ENCODE data around the gene PDZD7. TPM values are rescaled to one million over a fixed set of nuclear protein-coding genes. Genes with fewer than 3 reads are reported as not detected.

Gene PDZD7
- polyA plus RNA-seq, 12 donors: 0.34 to 2.5 (median 1.5) TPM; not detected in 2

- peak; percentile 96 for DNase-seq
Measured at GRCh38 chr10:101061624-101062231, 30.8 kb upstream of the PDZD7 start, which contains the start of gene KAZALD1. Gene KAZALD1 (plus strand): TSS chr10:101061989. CDS start chr10:101062593, 604 bp downstream.

DNA sequence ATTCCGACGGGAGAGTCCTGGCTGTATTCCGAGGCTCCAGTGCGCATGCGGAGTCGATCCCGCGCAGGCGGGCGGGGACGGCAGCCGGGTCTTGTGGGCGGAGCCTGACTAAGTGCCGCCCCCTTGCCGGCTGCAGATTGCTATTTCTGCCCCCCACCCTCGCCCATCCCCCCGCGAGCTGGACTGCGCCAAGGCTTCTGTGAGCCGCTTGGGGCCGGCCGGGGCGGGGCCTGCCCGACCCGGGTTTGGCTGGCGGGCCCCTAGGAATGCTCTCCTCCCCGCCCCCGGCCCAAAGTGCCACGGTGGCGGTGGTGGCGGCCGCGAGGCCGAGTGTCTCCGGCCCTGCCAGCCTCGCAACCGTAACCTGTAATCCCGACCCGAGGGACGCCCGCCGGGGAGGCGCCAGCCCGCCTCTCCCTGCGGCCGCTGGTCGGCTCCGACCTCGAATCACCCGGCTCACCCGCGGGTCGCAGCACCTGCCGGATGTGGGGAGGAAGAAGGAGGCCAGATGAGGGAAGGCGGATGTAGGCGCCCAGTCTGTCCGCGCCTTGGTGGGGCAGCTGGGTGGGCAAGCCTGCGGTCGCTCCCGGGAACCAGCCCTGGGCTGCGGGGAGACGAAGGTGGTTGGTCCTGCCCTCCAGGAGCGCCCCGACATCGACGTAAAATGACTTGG lies 30.2 kb upstream of the PDZD7 start:
- DNase-seq: peak; percentile 97

- peak; percentile 96 for DNase-seq
Measured at GRCh38 chr10:101060036-101060950, 29.4 kb upstream of the PDZD7 start.

DNA sequence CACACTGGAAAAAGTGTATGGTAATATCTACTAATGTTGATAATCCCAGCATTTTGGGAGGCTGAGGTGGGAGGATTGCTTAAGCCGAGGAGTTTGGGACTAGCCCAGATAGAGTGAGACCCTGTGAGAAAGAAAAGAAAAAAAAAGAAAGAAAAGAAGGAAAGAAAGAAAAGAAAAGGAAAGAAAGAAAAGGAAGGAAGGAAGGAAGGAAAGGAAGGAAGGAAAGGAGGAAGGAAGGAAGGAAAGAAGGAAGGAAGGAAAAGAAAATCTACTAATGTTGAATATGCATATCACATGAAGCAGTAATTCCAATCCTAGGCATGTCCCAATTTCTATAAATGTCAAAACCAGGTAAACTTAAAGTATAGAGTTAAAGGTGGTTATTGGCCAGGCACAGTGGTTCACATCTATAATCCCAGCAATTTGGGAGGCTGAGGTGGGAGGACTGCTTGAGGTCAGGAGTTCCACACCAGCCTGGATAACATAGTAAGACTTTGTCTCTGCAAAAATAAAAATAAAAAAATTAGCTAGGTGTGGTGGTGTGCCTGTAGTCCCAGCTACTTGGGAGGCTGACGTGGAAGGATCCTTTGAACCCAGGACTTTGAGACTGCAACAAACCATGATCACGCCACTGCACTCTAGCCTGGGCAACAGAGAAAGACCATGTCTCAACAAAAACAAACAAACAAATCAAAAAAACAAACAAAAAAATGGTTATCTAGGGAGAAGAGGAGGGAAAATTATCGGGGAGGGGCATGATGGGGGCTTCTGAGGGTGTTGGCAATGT lies 25.6 kb upstream of the PDZD7 start:
- no peak for DNase-seq

DNA sequence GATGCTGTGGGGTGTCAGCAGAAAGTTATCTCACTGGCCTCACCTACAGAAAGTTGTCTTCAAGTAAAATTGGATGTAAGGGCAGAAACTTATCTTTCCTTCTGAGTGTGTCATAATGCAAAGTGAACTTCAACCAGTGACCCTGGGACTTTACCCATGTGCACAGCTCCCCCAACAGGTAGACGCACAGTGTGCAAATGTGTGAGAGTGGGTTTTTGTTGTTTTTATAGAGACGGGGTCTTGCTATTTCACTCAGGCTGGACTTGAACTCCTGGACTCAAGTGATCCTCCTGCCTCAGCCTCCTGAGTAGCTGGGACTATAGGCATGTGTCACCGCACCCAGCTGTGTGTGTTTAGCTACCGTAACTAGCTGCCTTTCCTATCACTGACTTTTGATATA lies 24.5 kb upstream of the PDZD7 start:
- DNase-seq: no peak

- no peak for DNase-seq
Measured at GRCh38 chr10:101054876-101055275, 23.9 kb upstream of the PDZD7 start.

- no peak for DNase-seq
Measured at GRCh38 chr10:101054351-101054750, 23.4 kb upstream of the PDZD7 start.

DNA sequence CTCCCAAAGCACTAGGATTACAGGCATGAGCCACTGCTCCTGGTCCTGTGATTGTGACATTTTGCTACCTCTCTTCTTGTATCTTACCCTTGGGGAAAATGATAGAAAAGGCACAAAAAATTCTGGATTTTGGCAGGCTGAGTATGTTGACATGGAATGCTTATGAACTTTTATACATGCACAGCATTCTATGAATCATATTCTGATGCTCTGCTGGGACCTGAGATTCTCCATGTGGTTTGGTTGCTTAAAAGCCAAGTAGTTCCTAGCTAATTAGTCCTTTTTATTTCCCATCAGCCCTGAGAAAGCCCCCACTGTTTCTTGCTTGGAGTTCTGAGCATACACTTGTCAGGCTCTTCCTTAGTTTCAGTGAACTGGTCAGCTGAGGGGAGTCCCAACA lies 22.6 kb upstream of the PDZD7 start:
- no peak for DNase-seq

DNA sequence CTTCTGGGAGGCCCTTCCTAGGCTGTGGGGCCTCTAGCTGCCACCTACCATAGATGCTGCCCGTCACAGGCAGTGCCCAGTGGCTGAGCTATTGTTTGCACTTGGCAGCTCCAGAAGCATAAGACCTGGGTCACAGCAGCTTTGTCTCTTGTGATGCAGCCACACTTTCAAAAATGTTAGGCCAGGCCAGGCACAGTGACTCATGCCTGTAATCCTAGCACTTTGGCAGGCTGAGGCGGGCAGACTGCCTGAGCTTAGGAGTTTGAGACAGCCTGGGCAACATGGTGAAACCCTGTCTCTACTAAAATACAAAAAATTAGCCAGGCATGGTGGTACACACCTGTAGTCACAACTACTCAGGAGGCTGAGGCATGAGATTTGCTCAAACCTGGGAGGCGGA lies 21.4 kb upstream of the PDZD7 start:
- DNase-seq: no peak

DNA sequence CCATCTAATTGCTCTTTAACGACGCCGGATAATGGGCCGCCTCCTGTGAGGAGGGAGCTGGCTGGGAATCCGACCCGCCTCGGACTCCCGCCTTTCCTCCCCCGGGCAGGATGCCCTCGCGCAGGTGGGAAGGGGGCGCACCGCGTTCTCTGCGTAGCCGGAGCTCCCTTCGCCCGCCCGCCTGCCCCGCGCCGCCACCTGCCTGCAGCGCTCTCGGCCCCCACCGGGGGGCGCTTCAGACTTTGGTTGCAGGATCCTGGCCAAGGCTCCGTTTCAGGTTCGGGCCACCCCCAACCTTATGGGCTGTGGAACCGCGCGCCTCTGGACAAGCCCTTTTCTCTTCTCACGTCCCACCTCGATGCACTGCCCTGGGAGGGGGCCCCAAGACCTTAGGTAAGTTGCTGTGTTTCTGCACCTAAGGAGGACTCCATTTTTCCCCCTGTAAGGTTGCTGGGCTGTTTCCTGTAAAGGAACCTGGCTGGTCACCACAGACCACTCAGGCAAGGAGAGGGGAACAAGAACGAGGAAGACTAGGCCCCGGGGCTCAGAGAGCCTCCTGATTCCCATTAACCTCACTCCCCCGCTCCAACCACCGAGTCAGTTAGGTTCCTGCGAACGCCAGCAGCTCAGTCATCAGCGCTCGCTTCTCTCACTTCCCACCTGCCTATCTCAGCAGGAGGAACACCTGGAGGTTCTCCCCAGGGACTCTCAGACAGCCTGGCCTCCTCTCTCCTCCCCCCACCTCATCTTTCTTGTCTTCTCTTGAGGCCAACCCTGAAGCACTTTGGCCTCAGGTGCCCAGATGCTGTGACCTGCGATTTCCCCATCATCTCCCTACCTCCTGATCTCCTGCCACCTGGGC lies 19.5 kb upstream of the PDZD7 start:
- DNase-seq: peak; percentile 39

GRCh38 chr10:101047961-101048892 lies 17.3 kb upstream of the PDZD7 start:
- no peak for DNase-seq

GRCh38 chr10:101047268-101047667 lies 16.3 kb upstream of the PDZD7 start:
- DNase-seq: no peak

DNA sequence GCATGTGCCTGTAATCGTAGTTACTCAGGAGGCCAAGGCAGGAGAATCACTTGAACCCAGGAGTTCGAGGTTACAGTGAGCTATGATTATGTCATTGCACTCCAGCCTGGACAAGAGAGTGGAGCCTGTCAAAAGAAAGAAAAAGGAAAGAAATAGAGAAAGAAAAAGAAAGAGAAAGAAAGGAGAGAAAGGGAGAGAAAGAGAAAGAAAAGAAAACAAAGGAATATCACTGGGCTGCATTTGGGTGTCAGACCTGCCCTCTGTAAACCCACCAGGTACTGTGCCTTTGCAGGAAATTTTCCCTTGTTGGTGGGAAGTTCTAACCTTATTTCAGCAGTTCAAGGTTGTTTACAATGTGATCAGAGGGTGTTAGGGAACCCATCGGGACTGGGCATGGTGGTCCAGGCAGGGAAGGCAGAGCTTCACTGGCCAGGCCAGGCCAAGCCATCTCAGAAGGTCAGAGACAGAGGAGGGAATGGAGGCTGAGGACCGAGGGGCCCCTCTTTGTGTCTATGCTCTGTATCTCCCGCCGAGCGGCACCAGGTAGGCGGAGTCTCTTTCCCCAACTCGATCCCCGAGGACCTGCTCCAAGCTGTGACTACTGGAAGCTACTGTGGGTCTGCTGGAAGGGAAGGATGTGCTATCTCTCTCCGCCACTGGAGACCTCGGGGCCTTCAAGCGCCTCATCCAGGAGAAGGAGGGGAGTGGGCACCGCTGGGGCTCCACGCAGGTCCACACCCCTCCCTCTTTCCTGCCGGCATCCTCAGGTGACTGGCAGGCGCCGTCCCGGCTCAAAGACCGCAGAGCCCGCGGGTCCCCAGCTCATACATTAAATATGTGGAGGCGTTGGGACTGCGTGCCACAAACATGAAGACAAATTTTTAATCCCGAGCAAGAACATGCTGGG lies 15.7 kb upstream of the PDZD7 start:
- DNase-seq: no peak

GRCh38 chr10:101044117-101044516 lies 13.2 kb upstream of the PDZD7 start:
- no peak for DNase-seq

GRCh38 chr10:101043363-101043707 lies 12.4 kb upstream of the PDZD7 start:
- DNase-seq: no peak

- DNase-seq: peak; percentile 96
Measured at GRCh38 chr10:101042667-101043362, 11.9 kb upstream of the PDZD7 start.

- no peak for DNase-seq
Measured at GRCh38 chr10:101042118-101042517, 11.2 kb upstream of the PDZD7 start.

- DNase-seq: peak; percentile 91
Measured at GRCh38 chr10:101041252-101041761, 10.4 kb upstream of the PDZD7 start.

All from muscle of arm (tissue), 12 donors.